ENCODE measurements around the gene CCM2.

CCM2 gene

DNA sequence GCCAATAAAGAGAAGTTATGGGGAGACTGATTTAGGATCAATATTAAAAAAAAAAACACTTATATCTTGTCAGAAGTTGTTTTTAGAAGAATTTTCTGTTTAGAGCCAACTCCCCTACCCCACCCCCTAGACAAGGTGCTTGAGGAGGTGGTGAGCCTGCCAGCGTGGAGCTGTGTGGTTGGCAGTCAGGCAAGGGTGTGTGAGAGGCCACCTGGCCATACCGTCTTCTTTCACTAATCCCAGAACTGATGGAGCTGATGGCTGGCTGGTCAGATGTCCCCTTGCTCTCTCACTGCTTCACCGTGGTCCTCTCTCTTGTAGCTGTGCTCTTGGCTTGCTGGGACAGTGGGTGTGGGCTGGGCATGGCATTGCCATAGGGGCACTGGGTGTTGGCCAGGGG is 54.4 kb downstream of the CCM2 start:
- Histone ChIP-seq H3K36me3 (ENCODE audit: low read depth) (peaks cover 10% of the 10 kb centered on the region), H3K9me3 (ENCODE audit: severe bottlenecking) (no peaks in the 10 kb centered on the region), H3K27me3 (ENCODE audit: insufficient read depth, poor library complexity, severe bottlenecking) (no peaks in the 10 kb centered on the region), H3K4me1 (ENCODE audit: insufficient read depth, poor library complexity, severe bottlenecking) (no peaks in the 10 kb centered on the region), H3K4me3 (ENCODE audit: severe bottlenecking) (no peak overlapping the region), H3K27ac (ENCODE audit: poor library complexity, severe bottlenecking) (no peak overlapping the region)
- DNase-seq (ENCODE audit: low spot score) (no peak), ATAC-seq (ENCODE audit: low read depth) (no peak)
- TF ChIP-seq CTCF (IDR thresholded peaks at IDR 0.05; ENCODE audit: poor library complexity, severe bottlenecking): no peak

DNA sequence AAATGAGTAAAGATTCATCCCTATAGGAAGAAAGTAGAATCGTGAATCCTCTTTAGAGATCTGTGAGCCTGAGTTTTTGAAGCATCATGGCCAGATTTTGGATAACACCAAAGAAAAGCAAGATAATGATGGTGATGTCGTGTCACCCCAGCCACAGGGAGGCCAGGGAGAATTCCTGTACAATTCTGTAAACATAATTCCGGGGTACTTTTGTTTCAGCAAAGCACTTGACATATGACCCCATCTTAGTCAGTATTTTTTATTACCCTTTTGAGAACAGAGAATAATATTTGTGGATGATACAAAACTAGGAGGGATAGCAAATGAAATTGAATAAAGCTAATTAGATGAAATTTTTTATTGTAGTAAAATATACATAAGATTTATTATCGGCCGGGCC is 55.0 kb downstream of the CCM2 start:
- Histone ChIP-seq H3K27ac (ENCODE audit: poor library complexity, severe bottlenecking) (no peak overlapping the region), H3K4me3 (ENCODE audit: severe bottlenecking) (no peak overlapping the region), H3K9me3 (ENCODE audit: severe bottlenecking) (no peaks in the 10 kb centered on the region), H3K4me1 (ENCODE audit: insufficient read depth, poor library complexity, severe bottlenecking) (no peaks in the 10 kb centered on the region), H3K36me3 (ENCODE audit: low read depth) (peaks cover 5% of the 10 kb centered on the region), H3K27me3 (ENCODE audit: insufficient read depth, poor library complexity, severe bottlenecking) (no peaks in the 10 kb centered on the region)
- DNase-seq (ENCODE audit: low spot score) (no peak), ATAC-seq (ENCODE audit: low read depth) (no peak)
- TF ChIP-seq CTCF (IDR thresholded peaks at IDR 0.05; ENCODE audit: poor library complexity, severe bottlenecking): no peak

DNA sequence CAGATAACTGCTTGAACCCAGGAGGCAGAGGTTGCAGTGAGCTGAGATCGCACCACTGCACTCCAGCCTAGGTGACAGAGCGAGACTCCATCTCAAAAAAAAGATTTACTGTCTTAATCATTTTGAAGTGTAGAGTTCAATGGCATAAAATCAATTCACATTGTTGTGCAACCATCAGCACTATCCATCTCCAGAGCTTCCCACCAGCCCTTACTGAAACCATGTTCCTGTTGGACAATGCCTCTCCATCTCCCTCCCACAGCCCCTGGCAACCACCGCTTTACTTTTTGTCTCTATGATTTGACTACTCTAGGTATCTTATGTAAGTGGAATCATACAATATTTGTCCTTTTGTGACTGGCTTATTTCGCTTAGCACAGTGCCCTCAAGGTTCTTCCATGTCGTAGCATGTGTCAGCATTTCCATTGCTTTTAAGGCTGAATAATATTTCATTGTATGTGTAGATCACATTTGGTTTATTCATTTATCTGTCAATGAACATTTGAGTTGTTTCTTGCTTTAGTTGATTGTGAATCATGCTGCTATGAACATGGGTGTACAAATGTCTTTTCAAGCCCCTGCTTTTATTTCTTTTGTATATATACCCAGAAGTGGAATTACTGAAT is 55.7 kb downstream of the CCM2 start:
- Histone ChIP-seq H3K4me1 (ENCODE audit: insufficient read depth, poor library complexity, severe bottlenecking) (no peaks in the 10 kb centered on the region), H3K36me3 (ENCODE audit: low read depth) (peaks cover 7% of the 10 kb centered on the region; the same call in 1 of the 2 replicates), H3K27ac (ENCODE audit: poor library complexity, severe bottlenecking) (no peak overlapping the region), H3K4me3 (ENCODE audit: severe bottlenecking) (no peak overlapping the region), H3K9me3 (ENCODE audit: severe bottlenecking) (no peaks in the 10 kb centered on the region), H3K27me3 (ENCODE audit: insufficient read depth, poor library complexity, severe bottlenecking) (no peaks in the 10 kb centered on the region)
- TF ChIP-seq CTCF (IDR thresholded peaks at IDR 0.05; ENCODE audit: poor library complexity, severe bottlenecking): no peak
- ATAC-seq (ENCODE audit: low read depth): no peak
- no peak for DNase-seq (ENCODE audit: low spot score)

DNA sequence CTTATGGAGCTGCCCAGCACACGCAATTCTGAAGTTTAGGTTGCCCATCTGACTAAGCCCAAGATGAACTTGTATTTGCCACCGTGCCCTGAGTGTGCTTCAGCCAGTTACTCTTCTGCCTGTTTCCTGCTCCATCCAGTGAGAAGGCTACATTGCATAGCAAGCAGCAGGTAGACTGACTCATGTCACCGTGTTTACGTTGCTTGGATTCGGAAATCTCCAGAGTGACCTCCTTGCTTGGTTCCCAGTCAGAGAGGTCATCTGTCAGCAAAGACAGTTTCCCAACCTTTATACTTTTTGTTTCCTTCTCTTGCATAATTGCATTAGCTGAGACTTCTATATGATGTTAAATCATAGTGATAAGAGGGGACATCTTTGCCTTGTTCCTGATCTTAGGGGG is 57.9 kb downstream of the CCM2 start:
- no peak overlapping the region for H3K27ac ChIP-seq (ENCODE audit: poor library complexity, severe bottlenecking)
- H3K4me1 ChIP-seq (ENCODE audit: insufficient read depth, poor library complexity, severe bottlenecking): no peaks in the 10 kb centered on the region
- no peak for DNase-seq (ENCODE audit: low spot score)
- no peak overlapping the region for H3K4me3 ChIP-seq (ENCODE audit: severe bottlenecking)
- no peaks in the 10 kb centered on the region for H3K9me3 ChIP-seq (ENCODE audit: severe bottlenecking)
- H3K36me3 ChIP-seq (ENCODE audit: low read depth): peaks cover 7% of the 10 kb centered on the region; the same call in 1 of the 2 replicates
- no peaks in the 10 kb centered on the region for H3K27me3 ChIP-seq (ENCODE audit: insufficient read depth, poor library complexity, severe bottlenecking)
- TF ChIP-seq CTCF (IDR thresholded peaks at IDR 0.05; ENCODE audit: poor library complexity, severe bottlenecking): no peak
- no peak for ATAC-seq (ENCODE audit: low read depth)

GRCh38 chr7:45060295-45060694 is 60.3 kb downstream of the CCM2 start:
- ATAC-seq (ENCODE audit: low read depth): no peak

More at GRCh38 chr7:45060295-45060694, 60.3 kb downstream of the CCM2 start:
- DNase-seq (ENCODE audit: low spot score): no peak
- H3K4me1 ChIP-seq (ENCODE audit: insufficient read depth, poor library complexity, severe bottlenecking): no peaks in the 10 kb centered on the region
- no peak for TF ChIP-seq CTCF (IDR thresholded peaks at IDR 0.05; ENCODE audit: poor library complexity, severe bottlenecking)
- H3K27me3 ChIP-seq (ENCODE audit: insufficient read depth, poor library complexity, severe bottlenecking): no peaks in the 10 kb centered on the region
- no peak overlapping the region for H3K27ac ChIP-seq (ENCODE audit: poor library complexity, severe bottlenecking)
- H3K9me3 ChIP-seq (ENCODE audit: severe bottlenecking): no peaks in the 10 kb centered on the region
- H3K36me3 ChIP-seq (ENCODE audit: low read depth): peaks cover 13% of the 10 kb centered on the region; the same call in 1 of the 2 replicates
- no peak overlapping the region for H3K4me3 ChIP-seq (ENCODE audit: severe bottlenecking)

Measured in RWPE2 (cell line).